K562 (cell line): ENCODE data around the gene RBPJL. TPM values are rescaled to one million over a fixed set of nuclear protein-coding genes. Genes with fewer than 3 reads are reported as not detected.

Experiments
- GATAD2B ChIP-seq: fragments of 450-650 bp; IDR thresholded peaks from 2 replicates; pipeline ENCODE4 v1.6.1; 2017; ENCODE audit warnings: mild to moderate bottlenecking, borderline replicate concordance
- RCOR1 ChIP-seq, 2 experiments: IDR thresholded peaks; 2 replicates each; pipeline ENCODE4 v1.6.1; 2012; ENCODE audit warnings: low read depth in 2 of 2, low read length in 2 of 2, borderline replicate concordance in 1 of 2, improper control_type of control experiment in 1 of 2
- STAT6 ChIP-seq: sonication (generic); formaldehyde crosslinking; IDR thresholded peaks from 2 replicates; pipeline ENCODE4 v1.8.1; 2023; ENCODE audit warnings: mild to moderate bottlenecking, missing genetic modification reagents
- TFAM ChIP-seq: fragments of 250-450 bp; sonication (Bioruptor Pico); conservative IDR thresholded peaks from 2 replicates; pipeline ENCODE4 v1.5.0; 2021; ENCODE audit warnings: mild to moderate bottlenecking, moderate library complexity
- ZNF165 ChIP-seq: fragments of 250-450 bp; sonication (Bioruptor Pico); IDR thresholded peaks from 2 replicates; pipeline ENCODE4 v1.4.0; 2020; ENCODE audit warnings: borderline replicate concordance
- ZNF274 ChIP-seq: IDR thresholded peaks from 2 replicates; pipeline ENCODE4 v1.6.1; 2011; ENCODE audit warnings: low read depth, mild to moderate bottlenecking, low read length, moderate library complexity, borderline replicate concordance
- ZNF639 ChIP-seq, 2 experiments: fragments of 200-800 bp in 1 of 2; sonication (Bioruptor generic) in 1 of 2; sonication (generic) in 1 of 2; formaldehyde crosslinking in 1 of 2; IDR thresholded peaks in 1 of 2; conservative IDR thresholded peaks in 1 of 2; 2 replicates each; pipeline versions ENCODE4 v1.5.0 to v1.6.1; 2016 to 2020; ENCODE audit warnings: missing compliant biosample characterization in 1 of 2, missing genetic modification characterization in 1 of 2, missing genetic modification reagents in 1 of 2
- polyA plus RNA-seq, 8 experiments: library from polyadenylated mRNA; depleted of rRNA in 4 of 8; stranded (reverse) in 5 of 8; unstranded in 3 of 8; fragments of >200 nt; fragmentation: Nextera tagmentation in 2 of 8; fragmentation: Illumina TruSeq in 1 of 8; extraction: Ambion mirVana in 2 of 8; extraction: Trizol in 1 of 8; gene quantifications; 2 replicates each; pipeline versions ENCODE4 v1.2.1 to v1.2.3, GENCODE V29; 2011 to 2014; ENCODE audit warnings: inconsistent platforms in 1 of 8, missing spikeins in 1 of 8
- total RNA-seq, 7 experiments: library from RNA; depleted of rRNA in 6 of 7; stranded (reverse); fragments of >200 nt in 6 of 7; fragmentation: Illumina TruSeq in 2 of 7; extraction: Trizol in 2 of 7; gene quantifications; 2 replicates each; pipeline versions ENCODE4 v1.2.1 to v1.2.3, GENCODE V29; 2011 to 2021; ENCODE audit warnings: low replicate concordance in 1 of 7
- TF ChIP-seq, protein P1 (sequence below), 2 experiments: fragments of 450-650 bp in 1 of 2; sonication (generic) in 1 of 2; formaldehyde crosslinking in 1 of 2; IDR thresholded peaks; 2 replicates each; pipeline versions ENCODE4 v1.7.1 to v1.9.0; 2016 to 2022; ENCODE audit warnings: inconsistent platforms in 1 of 2, mild to moderate bottlenecking in 1 of 2, missing genetic modification reagents in 1 of 2
- TF ChIP-seq, protein P2 (sequence below): fragments of 250-450 bp; sonication (Bioruptor Pico); IDR thresholded peaks from 2 replicates; pipeline ENCODE4 v1.5.0; 2021

RBPJL gene
- total and polyA plus RNA-seq, 9 of the 15 experiments (the other 6 are each of a cell fraction or from before 2014, with no cell fraction given), result not detected

GRCh38 chr20:45362804-45363610, 56.4 kb downstream of the RBPJL start, which contains the start of gene SYS1 (continued):
- TF ChIP-seq, protein P1, sequence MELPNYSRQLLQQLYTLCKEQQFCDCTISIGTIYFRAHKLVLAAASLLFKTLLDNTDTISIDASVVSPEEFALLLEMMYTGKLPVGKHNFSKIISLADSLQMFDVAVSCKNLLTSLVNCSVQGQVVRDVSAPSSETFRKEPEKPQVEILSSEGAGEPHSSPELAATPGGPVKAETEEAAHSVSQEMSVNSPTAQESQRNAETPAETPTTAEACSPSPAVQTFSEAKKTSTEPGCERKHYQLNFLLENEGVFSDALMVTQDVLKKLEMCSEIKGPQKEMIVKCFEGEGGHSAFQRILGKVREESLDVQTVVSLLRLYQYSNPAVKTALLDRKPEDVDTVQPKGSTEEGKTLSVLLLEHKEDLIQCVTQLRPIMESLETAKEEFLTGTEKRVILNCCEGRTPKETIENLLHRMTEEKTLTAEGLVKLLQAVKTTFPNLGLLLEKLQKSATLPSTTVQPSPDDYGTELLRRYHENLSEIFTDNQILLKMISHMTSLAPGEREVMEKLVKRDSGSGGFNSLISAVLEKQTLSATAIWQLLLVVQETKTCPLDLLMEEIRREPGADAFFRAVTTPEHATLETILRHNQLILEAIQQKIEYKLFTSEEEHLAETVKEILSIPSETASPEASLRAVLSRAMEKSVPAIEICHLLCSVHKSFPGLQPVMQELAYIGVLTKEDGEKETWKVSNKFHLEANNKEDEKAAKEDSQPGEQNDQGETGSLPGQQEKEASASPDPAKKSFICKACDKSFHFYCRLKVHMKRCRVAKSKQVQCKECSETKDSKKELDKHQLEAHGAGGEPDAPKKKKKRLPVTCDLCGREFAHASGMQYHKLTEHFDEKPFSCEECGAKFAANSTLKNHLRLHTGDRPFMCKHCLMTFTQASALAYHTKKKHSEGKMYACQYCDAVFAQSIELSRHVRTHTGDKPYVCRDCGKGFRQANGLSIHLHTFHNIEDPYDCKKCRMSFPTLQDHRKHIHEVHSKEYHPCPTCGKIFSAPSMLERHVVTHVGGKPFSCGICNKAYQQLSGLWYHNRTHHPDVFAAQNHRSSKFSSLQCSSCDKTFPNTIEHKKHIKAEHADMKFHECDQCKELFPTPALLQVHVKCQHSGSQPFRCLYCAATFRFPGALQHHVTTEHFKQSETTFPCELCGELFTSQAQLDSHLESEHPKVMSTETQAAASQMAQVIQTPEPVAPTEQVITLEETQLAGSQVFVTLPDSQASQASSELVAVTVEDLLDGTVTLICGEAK (IDR thresholded peaks at IDR 0.05), result peak; percentile 89
- TF ChIP-seq, protein P1 (CRISPR knock-in tag; IDR thresholded peaks at IDR 0.05), result no peak
- TF ChIP-seq ZNF274 (no peak), ZNF165 (CRISPR knock-in tag) (no peak), RCOR1 (IDR thresholded peaks at IDR 0.05; ENCODE audit: borderline replicate concordance in 1 of 2, low read depth in 2 of 2, low read length in 2 of 2) (no peak; a peak in 1 of 4 replicates), TFAM (no peak), GATAD2B (peak; percentile 21; the same call in 1 of the 2 replicates), ZNF639 (CRISPR knock-in tag; conservative IDR thresholded peaks at IDR 0.05 in 1 of 2, IDR thresholded peaks at IDR 0.05 in 1 of 2) (peak in 1 of 2 experiments; percentile 82; a peak in 2 of 4 replicates), STAT6 (CRISPR knock-in tag) (no peak)
- TF ChIP-seq, protein P2, sequence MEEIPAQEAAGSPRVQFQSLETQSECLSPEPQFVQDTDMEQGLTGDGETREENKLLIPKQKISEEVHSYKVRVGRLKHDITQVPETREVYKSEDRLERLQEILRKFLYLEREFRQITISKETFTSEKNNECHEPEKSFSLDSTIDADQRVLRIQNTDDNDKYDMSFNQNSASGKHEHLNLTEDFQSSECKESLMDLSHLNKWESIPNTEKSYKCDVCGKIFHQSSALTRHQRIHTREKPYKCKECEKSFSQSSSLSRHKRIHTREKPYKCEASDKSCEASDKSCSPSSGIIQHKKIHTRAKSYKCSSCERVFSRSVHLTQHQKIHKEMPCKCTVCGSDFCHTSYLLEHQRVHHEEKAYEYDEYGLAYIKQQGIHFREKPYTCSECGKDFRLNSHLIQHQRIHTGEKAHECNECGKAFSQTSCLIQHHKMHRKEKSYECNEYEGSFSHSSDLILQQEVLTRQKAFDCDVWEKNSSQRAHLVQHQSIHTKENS, result no peak
